NCI-H187 treated with DMSO at 0.1 percent for 48 hours (cell line): Measurements from ENCODE around the gene RGCC.
"Not testable (repeated sequence)": the region's sequence is repeated elsewhere in the genome, so short reads cannot be mapped to it uniquely, and the experiment has no call there.

ENCODE experiments used
- DNase-seq: peaks from one replicate; lab custom pipeline; 2025; lab: John Stamatoyannopoulos, UW

The RGCC gene

GRCh38 chr13:41490371-41491015 lies 33.1 kb downstream of the RGCC start:
- DNase-seq: no peak

- DNase-seq: no peak
These were observed 34.1 kb downstream of the RGCC start for GRCh38 chr13:41491436-41491835.

- DNase-seq: no peak
These were observed 35.3 kb downstream of the RGCC start for GRCh38 chr13:41492432-41493260.

- DNase-seq: no peak
These were observed 36.9 kb downstream of the RGCC start for GRCh38 chr13:41494202-41494601.

GRCh38 chr13:41495044-41495443 lies 37.7 kb downstream of the RGCC start:
- no peak for DNase-seq

- DNase-seq: no peak
These were observed 39.3 kb downstream of the RGCC start for GRCh38 chr13:41496420-41497234.

- no peak for DNase-seq
These were observed 40.1 kb downstream of the RGCC start for GRCh38 chr13:41497436-41497835.

- no peak for DNase-seq
These were observed 42.1 kb downstream of the RGCC start for GRCh38 chr13:41499452-41499851.

GRCh38 chr13:41500511-41500910 lies 43.2 kb downstream of the RGCC start:
- DNase-seq: no peak

GRCh38 chr13:41501281-41501680 lies 43.9 kb downstream of the RGCC start:
- no peak for DNase-seq

- no peak for DNase-seq
These were observed 44.7 kb downstream of the RGCC start for GRCh38 chr13:41502031-41502430.

- no peak for DNase-seq
These were observed 45.3 kb downstream of the RGCC start for GRCh38 chr13:41502673-41503072.

GRCh38 chr13:41503356-41503755 lies 46.0 kb downstream of the RGCC start:
- DNase-seq: no peak

GRCh38 chr13:41504657-41505056 lies 47.3 kb downstream of the RGCC start:
- not testable (repeated sequence) for DNase-seq

GRCh38 chr13:41505209-41505835 lies 48.0 kb downstream of the RGCC start:
- DNase-seq: no peak

- no peak for DNase-seq
These were observed 49.0 kb downstream of the RGCC start for GRCh38 chr13:41506312-41506711.

GRCh38 chr13:41509971-41510370 lies 52.6 kb downstream of the RGCC start:
- DNase-seq: no peak

- DNase-seq: no peak
These were observed 54.5 kb downstream of the RGCC start for GRCh38 chr13:41511827-41512226.

- DNase-seq: no peak
These were observed 55.1 kb downstream of the RGCC start for GRCh38 chr13:41512441-41512840.

GRCh38 chr13:41513600-41513999 lies 56.2 kb downstream of the RGCC start:
- no peak for DNase-seq

- DNase-seq: no peak
These were observed 57.6 kb downstream of the RGCC start for GRCh38 chr13:41514853-41515395.
